NAMALWA (cell line): ENCODE data around the gene TMC6.
"Not testable (repeated sequence)": the region's sequence is repeated elsewhere in the genome, so short reads cannot be mapped to it uniquely, and the experiment has no call there.

Experiments
- DNase-seq: peaks from one replicate; pipeline ENCODE4 v3.0.0-alpha.2; 2015; ENCODE audit warnings: low spot score

The TMC6 gene

DNA sequence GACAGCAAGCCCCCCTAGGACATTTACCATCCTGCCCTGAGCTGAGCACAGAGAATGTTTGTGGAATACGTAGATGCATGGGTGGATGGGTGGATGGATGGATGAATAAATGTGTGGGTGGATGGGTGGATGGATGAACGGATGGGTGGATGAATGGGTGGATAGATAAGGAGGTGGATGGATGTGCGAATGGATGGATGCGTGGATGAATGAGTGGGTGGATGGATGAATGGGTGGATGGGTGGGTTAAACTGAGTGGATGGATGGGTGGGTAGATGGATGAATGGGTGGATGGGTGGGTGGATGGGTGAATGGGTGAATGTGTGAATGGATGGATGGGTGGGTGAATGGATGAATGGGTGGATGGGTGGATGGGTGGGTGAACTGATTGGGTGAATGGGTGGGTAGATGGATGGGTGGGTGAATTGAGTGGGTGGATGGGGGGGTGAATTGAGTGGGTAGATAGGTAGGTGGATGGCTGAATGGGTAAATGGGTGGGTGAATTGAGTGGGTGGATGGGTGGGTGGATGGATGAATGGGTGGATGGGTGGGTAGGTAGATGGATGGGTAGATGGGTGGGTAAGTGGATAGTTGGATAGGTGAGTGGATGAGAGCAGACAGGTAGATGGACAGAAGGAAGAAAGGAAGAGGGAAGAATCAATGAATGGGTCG lies 5.2 kb downstream of the TMC6 start:
- no peak for DNase-seq

DNA sequence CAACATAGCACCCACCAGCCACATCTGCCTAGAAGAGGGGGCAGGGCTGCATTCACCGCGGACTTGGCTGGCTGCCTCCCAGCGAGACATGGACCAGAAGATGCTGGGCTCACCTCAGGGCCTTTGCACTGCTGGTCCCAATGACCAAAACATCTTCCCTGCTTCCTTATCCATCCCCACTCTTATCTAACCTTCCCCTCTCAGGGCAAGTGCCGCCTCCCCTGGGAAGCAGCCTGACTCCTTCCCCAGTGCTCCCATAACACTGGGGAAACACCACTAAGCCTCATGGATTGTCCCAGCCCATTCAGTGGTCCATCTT lies 5.7 kb downstream of the TMC6 start:
- no peak for DNase-seq

DNA sequence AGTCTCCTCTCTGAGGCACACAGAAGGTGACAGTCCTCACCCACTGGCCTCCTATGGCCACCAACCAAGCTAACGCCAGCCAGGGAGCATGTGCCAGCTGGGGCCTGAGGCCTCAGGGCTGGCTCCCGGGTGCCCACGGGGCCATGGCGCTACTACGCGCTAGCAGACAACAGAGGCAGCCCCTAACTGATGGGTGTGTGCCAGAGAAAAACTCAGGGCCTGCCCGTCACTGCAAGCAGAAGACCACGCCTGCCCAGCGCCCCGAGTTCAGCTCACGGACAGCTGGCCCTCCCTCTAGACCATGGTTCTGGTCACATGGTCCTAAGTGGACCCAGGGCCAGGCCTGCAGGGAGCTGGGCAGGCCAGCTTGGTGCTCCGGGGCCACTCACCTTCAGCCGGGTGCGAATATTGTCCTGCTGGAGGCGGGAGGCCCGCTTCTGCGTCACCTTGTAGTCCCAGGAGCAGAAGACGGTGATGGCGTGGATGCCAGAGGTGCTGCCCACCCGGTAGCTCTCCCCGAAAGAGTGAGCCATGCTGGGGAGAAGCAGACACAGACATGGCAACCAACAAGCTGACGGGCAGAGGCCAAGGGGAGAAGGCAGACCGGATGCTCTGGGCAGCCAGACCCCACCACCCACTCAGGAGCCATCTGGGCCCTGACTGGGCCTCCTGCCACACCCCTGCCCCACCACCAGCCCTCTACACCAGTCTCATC lies 6.2 kb downstream of the TMC6 start:
- DNase-seq = no peak

DNA sequence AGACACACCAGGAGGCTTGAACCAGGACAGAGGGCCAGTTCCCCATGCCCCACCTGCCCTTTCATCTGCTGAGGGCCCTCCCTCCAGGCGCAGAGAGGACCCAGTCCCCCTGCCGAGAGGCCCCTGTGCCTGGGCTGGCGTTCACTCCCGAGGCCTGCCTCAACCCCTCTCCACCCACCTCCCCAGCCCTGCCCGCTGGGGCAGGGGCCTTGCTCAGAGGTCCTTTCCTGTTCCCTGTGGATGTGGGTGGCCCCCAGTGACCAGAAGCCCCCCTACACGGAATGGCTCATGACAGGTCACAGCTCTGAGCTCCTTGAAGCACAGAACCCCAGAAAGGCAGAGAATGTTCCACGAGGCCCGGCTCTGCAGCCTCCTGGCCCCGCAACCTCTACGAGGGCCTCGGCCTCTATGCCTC lies 6.7 kb downstream of the TMC6 start:
- no peak for DNase-seq

DNA sequence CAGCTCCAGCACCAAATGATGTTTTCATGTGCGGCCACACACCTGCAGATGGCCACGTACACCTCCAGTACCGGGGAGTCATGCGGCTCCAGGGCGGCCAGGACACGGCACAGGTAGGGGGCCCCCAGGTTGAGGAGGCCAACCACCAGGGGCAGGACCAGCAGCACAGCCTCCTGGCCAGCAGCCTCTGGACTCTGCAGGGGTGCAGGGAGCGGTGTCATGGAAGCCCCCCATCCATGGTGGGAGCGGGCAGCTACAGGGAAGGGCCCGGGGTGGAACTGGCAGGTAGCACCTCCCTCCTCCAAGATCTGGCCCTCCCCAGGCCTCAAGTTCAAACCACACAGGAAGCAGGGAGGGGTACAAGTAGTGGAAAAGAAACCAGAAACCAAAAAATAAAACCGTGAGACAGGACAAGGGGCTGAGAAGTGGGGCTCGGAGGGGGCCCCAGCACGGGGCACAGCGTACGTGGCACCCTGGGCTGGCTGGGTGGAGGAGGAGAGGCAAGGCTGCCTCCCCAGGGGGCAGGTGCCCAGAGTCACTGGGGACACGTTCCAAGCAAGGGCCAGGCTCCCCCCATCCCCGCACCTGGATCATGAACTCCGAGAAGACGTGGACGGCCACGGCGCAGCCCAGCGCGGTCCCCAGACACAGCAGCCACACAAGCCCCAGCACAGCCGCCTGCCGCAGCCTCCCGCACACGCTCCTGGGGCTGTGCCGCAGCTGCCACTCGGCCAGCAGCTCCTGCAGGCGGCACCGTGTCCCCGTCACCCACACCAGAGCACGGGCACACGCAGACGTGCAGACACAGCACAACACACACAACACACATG lies 7.4 kb downstream of the TMC6 start:
- no peak for DNase-seq

DNA sequence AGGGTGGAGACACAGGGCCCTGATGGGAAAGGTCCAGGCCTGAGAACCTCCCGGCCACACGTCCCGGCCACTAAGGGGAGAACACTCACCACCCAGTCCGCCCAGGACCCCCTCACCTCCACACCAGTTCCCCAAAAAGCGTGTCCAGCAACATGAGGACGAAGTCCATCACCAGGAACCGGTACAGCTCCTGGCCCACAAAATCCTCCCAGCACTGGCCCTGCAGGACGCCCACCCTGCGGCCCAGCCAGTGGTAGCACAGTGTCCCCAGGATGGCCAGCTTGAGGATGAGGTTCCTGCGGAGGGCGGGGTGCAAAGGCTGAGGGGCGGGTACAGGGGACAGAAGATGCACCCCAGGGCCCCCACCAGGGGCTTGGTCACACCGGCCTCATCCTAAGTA lies 8.0 kb downstream of the TMC6 start:
- no peak for DNase-seq

DNA sequence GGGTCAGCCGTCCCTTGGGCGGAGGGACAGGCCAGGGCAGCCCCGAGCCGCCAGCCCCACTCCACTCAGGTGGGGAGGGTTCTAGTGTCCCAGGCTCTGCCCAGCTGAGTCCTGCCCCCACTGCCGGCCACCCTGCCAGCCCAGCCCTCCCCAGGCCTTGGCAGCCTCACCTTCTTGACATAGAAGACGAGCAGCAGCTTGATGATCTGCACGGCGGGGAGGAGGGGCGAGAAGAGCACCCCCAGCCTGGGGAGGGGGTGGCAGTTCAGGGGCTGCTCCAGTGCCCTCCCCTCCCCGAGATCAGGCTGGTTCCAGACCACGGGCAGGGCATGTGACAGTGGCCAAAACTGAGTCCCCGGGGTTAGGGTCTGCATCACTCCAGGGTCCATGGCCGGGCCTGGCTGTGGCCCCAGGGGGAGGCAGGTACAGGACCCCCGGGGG lies 9.7 kb downstream of the TMC6 start:
- no peak for DNase-seq

DNA sequence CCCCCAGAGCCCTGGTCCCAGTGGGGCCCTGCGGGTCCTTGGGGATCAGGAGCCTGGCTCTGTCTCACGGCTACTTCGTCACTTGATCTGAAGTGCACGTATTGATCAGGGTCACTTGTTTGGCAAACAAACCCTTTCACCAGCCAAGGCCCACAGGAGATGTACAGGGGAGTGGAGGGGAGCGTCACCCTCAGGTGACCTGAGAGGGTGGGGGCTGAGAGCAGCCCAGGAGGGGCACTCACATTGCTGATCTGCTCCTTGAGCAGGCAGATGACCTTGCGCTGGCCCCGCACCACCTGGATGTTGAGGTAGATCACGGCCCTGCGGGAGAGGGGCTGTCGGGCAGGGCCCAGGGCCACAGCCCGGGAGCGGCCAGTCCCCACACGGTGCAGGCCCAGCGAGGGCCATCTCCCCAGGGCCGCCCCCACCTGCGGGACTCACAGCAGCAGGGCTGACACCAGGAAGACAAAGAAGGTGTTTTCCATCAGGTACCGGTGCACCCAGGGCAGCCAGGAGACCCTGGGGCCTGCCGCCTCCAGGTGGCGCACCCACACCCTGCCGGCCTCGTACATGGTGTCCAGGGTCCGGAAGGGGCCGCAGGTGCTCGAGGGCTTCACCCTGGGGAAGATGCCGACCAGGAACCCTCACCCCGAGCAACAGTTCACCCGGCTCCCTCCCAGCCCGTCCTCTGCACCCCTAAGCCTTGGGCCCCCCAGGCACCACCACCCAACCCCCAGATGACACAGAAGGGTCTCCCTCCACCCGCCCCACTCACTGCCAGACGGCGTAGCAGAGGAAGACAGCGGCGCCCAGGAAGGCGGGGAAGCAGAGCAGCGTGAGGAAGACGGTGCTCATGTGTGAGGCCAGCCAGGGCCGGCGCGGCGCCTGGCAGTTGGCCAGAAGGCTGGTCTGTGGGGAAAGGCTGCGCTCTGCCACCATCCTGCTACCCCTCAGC lies 11.3 kb downstream of the TMC6 start:
- DNase-seq = no peak

DNA sequence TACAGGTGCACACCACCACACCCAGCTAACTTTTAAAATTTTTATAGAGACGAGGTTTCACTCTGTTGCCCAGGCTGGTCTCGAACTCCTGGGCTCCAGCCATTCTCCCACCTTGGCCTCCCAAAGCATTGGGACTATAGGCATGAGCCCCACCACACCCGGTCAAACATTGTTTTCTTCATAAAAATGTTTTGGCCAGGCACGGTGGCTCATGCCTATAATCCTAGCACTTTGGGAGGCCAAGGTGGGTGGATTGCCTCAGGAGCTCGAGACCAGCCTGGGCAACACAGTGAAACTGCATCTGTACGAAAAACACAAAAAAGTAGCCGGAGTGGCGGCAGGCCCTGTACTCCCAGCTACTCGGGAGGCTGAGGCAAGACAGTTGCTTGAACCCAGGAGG lies 12.1 kb downstream of the TMC6 start:
- no peak for DNase-seq

DNA sequence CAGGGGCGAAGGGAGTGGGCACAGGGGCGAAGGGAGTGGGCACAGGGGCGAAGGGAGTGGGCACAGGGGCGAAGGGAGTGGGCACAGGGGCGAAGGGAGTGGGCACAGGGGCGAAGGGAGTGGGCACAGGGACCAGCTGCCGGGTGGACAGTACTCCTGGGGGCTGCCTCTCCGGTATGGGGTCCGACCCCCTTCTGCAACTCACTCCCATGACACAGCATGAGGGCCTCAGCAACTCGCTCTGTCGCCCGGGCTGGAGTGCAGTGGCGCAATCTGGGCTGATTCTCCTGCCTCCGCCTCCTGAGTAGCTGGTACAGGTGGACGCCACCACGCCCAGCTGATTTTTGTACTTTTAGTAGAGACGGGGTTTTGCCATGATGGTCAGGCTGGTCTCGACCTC lies 12.8 kb downstream of the TMC6 start:
- not testable (repeated sequence) for DNase-seq

DNA sequence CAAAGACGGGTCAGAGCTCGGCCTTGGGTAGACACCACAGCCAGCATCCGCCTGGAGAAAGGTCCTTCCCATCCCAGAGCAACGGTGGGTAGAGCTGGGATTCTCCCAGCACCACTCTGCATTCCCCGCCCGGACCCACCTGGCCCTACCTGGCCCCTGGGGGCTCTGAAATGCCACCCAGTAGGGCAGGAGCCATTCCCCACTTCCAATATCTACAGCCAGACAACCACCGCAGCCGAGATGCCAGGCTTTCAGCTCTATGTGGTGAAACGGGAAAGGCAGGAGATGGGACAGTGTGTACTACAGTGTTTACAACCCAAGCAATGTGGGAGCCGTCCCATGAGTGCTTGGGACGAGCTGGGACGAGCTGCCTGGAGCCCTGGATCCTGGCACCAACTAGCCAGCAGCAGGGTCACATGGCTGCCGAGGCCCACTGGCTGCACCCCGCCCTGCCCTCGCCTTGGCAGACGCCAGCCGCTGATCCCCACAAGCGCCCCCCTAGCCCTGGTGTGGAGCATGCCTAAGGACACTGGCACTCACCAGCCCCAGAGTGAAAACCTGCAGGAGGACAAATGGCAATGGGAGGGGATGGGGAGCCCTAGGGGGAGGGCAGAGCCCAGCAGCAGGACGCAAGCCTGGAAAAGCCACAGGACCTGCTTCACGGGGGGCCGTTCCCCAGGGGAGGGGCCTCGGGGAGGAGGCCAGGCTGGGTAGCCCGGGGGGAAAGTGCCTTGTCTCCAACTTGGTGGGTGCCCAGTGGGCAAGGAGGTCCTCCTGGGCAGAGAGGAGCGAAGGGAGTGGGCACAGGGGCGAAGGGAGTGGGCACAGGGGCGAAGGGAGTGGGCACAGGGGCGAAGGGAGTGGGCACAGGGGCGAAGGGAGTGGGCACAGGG lies 13.5 kb downstream of the TMC6 start:
- no peak for DNase-seq

DNA sequence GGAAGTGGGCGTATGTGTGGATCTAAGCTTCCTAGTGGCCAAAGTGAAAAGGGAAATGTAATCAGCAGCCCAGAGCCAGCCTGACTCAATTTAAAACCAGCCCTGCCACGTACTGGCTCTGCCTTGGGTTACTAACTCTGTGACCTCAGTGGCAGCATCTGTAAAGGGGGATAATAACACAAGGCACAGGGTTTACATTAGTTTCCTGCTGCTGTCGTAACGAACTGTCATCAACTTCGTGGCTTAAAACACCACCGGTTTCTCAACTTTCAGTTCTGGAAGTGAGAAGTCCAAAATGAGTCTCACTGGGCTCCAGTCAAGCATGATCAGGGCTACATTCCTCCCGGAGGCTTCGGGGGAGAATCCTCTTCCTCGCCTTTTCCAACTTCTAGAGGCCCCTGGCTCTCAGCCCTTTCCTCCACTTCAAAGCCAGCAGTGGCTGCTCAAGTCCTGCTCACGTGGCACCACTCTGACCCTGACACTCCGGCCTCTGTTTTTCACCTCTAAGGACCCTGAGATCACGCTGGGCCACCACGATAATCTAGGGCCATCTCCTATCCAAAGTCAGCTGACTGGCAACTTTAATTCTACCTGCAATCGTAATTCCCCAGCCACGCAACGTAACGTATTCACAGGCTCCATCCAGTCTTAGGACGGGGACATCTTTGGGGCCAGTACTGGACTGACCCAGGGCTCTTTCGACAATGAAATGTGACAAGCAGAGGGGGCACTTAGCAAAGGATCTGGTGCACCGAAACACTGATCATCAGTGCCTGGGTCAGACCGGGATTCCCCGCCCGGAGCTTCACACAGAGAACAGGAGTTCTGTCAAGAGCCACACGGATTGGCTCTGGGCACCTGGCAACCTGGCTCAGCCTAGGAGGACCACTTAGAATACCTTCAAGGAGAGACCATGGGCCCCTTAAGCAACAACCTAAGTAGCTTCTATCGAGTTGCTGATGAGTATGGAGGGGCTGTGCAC lies 14.5 kb downstream of the TMC6 start:
- no peak for DNase-seq

DNA sequence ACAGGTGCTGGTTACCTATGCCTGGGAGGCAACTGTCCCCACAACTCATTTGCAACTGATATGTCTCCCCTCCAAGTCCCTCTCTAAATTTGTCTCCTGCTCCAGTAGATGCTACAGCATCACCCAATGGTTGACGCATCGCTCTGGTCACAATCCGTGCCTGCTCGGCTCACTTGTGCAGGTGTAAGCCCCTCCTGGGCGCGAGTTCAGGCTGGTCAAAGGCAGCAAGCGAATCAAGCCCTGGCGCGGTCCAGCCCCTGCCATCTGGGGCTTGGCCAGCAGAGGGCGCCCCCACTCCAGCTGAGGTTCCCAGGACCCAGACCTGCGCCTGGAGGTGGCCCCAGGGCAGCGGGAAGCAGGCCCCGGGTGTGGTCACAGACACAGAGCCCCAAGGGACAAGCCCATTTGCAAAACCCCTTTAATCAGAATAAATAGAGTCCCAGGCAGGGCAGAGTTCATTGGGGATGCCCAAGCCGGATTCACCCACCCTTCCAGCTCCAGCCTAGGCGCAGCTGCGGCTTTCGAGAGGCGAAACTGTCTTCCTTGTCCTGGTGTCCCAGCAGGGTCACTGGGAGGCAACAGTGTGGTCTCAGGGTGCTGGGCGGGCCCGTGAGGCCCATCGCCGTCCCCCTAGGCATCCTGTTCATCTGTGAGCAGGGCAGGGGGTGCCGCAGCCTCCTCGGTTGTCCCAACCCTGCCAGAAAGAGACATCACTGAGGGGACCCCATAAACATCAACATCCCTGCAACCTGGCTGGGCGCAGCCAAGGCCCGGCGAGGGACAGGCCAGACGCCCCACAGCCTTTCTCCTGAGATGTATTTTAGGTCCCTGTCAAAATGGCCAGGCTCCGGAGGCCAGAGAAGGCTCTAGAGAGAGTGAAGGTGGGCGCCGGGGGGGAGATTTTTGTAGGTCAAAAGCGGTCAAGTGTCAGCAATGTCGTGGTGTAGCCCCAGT lies 15.8 kb downstream of the TMC6 start:
- peak; percentile 75 for DNase-seq

DNA sequence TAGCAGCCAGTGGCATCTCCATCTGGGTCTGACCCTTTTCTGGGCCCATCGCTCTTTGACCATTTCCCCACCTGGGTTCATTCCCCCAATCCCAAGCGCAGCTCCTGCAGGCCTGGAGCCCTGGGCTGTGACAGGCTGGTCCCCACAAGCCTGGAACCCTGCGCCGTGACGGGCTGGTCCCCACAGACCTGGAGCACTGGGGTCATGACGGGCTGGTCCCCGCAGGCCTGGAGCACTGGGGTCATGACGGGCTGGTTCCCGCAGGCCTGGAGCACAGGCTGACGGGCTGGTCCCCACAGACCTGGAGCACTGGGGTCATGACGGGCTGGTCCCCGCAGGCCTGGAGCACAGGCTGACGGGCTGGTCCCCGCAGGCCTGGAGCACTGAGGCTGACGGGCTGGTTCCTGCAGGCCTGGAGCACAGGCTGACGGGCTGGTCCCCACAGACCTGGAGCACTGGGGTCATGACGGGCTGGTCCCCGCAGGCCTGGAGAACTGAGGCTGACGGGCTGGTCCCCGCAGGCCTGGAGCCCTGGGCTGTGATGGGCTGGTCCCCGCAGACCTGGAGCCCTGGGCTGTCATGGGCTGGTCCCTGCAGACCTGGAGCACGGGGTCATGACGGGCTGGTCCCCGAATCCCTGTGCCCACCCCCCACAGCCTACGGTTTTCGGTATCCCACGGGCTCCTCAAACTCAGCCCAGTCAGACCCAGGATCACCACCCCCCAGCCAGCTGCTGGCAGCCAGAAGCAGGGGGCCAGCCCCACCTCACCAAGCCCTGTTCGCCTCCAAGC lies 16.6 kb downstream of the TMC6 start:
- no peak for DNase-seq

DNA sequence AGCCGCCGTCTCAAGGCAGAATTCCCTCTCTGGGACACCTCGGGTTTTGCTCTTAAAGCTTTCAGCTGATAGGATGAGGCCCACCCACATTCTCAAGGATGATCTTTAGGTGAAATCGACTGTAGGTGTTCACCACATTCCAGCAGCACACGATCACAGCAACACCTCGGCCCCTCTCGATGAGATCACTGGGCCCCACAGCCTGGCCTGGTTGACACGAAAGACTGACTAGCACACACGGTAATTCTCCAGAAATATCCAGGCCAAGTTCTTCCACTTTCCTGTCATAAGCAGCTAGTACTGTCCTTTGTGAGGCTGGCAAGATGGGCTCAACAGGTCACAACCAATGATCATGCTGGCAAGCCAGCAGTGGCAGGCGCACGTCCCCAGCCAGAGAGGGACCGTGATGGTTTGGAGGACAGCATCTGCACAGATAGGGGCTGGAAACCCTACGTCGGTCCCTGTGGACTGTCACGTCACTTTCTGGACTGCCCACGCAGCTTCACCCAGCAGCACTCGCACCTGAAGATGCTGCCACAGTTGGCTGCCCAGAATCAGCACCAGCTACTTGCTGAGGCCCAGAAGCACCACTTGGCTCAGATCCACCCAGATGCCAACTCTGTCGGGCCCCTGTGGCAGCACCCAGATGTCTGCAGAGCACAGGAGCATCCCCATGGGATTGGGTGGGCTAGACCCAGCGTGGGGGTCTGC lies 17.4 kb downstream of the TMC6 start:
- DNase-seq = no peak

DNA sequence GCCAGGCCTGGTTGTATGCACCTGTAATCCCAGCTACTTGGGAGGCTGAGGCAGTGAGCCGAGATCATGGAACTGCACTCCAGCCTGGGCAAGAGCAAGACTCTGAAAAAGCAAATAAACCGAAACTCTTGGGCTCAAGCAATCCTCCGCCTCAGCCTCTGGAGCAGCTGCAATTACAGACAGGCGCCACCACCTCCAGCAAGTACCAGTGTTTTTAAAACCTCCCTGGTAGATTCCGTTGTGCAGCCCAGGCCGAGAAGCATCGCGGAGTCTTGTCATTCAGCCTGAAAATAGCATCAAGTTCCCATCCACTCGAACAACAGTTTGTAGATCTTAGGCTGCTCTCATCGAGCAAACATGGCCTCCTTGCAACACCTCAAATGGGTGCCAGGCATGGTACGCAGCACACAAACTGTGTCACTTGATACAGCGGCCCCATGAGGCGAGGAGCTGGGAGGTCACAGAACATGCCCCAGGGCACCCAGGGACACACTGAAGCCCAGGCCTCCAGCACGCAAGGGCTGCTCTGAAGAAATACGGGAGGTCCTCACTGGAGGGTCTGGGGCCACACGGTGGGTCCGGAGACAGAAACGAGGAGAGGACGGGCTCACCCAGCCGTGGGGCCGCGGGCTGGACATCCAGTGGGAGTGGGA lies 18.1 kb downstream of the TMC6 start:
- DNase-seq = no peak

DNA sequence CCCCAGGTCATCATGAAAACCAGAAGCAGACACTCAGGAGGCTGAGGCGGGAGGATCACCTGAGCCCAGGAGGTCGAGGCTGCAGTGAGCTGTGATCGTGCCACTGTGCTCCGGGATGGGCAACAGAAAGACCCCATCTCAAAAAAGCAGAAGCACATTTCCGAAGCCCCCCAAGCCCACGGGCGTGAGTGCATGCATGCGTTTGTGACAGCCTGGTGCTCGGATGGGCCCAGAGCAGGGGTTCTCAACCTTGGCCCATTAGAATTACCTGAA lies 19.1 kb downstream of the TMC6 start:
- DNase-seq = no peak
